Embryonic facial prominence (tissue), 1 donor: ENCODE data around the gene ZNF732.
"Not testable (repeated sequence)": the region's sequence is repeated elsewhere in the genome, so short reads cannot be mapped to it uniquely, and the experiment has no call there.

Source experiments
- DNase-seq: peaks from one replicate; pipeline ENCODE4 v3.0.0-alpha.2; 2016; ENCODE audit errors: extremely low spot score

The ZNF732 gene

DNA sequence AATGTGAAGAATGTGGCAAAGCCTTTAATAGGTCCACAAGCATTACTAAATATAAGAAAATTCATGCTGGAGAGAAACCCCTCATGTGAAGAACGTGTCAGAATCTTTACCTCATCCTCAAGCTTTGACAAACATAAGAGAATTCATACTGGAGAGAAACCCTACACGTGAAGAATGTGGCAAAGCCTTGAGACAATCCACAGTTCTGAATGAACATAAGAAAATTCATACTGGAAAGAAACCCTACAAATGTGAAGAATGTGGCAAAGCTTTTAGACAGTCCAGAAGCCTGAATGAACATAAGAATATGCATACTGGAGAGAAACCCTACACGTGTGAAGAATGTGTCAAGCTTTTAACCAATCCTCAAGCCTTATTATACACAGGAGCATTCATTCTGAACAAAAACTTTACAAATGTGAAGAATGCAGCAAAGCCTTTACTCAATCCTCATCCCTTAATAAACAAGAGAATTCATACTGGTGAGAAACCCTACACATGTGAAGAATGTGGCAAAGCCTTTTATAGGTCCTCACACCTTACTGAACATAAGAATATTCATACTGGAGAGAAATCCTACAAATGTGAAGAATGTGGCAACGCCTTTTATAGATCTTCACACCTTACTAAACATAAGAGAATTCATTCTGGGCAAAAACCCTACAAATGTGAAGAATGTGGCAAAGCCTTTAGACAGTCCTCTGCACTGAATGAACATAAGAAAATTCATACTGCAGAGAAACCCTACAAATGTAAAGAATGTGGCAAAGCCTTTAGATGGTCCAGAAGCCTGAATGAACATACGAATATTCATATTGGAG is 51.1 kb downstream of the ZNF732 start:
- no peak for DNase-seq

DNA sequence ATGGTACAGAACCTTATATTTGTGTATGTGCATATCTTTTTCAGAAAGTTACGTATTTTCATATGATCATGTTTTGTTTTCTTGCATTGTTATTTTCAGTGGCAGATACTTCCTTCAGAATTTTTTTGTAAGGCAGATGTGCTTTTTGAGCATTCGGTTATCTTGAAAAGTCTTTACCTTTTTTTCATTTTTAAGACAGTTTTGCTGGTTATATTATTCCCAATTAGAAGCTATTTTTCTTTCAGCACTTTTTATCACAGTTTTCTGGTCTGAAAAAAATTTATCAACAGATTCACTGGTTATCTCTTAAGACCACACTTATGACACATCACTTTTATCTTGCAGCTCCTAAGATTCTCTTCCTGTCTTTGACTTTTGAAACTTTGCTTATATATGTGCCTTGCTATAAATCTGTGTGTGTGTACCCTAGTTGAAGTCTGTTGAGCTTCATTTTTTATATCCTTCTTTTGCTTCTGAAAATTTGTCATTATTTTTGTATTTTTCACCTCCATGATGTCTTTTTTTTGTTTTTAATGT is 53.1 kb downstream of the ZNF732 start:
- DNase-seq, result no peak

DNA sequence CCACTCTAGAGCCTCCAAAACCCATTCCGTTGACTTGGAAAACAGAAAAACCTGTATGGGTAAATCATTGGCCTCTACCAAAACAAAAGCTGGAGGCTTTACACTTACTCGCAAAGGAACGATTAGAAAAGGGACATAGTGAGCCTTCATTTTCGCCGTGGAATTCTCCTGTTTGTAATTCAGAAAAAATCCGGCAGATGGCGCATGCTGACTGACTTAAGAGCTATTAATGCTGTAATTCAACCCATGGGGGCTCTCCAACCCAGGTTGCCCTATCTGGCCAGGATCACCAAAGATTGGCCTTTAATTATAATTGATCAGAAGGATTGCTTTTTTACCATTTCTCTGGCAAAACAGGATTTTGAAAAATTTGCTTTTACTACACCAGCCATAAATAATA is 60.8 kb downstream of the ZNF732 start:
- DNase-seq, result no peak

DNA sequence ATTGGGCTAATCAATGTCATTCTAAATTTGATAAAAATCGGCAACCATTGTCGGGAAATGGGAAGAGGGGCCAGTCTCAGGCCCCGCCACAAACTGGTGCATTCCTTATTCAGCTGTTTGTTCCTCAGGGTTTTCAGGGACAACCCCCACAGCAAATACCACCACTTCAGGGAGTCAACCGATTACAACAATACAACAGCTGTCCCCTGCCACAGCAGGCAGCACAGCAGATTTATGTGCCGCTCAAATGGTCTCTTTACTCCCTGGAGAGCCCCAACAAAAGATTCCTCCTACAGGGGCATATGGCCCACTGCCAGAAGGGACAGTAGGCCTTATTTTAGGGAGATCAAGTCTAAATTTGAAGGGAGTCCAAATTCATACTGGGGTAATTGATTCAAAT is 61.8 kb downstream of the ZNF732 start:
- DNase-seq, result no peak

DNA sequence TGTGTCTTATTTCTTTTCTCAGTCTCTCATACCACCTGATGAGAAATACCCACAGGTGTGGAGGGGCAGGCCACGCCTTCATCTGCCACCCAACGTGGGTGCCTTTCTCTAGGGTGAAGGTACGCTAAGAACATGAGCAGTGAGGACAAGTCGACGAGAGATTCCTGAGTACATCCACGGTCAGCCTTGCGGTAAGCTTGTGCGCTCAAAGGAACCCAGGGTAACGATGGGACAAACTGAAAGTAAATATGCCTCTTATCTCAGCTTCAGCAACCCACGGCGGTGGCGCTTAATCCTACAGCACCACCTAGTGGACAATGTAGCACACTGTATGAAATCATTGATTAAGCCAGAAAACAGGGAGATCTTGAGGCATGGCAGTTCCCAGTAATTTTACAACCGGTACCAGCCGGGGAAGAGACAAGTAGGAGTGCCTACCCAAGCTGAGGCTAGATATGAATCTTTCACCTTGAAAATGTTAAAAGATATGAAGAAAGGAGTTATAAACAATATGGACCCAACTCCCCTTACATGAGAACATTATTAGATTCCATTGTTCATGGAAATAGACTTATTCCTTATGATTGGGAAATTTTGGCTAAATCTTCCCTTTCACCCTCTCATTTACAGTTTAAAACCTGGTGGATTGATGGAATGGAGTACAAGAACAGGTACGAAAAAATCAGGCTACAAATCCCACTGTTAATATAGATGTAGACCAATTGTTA is 63.0 kb downstream of the ZNF732 start:
- DNase-seq, result no peak

DNA sequence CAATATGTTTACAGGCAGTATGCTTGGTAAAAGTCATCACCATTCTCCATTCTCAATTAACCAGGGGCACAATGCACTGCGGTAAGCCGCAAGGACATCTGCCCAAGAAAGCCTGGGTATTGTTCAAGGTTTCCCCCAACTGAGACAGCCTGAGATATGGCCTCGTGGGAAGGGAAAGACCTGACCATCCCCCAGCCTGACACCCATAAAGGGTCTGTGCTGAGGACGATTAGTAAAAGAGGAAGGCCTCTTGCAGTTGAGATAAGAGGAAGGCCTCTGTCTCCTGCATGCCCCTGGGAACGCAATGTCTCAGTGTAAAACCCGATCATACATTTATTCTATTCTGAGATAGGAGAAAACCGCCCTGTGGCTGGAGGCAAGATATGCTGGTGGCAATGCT is 63.9 kb downstream of the ZNF732 start:
- DNase-seq, result not testable (repeated sequence)

DNA sequence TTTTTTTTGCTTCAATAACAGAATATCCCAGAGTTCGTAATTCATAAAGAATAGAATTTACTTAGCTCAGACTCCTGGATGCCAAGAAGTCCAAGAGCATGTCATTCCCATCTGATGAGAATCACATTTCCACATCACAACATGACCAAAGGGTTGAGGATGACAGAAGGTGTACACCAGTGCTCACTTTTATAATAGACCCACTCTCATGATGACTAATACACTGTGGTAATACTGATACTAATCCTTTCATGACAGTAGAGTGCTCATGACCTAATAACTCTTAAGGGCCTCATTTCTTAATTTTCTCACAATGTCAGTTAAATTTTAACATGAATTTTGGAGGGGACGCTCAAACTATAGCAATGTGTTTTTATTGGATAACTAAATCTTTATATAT is 69.2 kb downstream of the ZNF732 start:
- DNase-seq, result no peak

DNA sequence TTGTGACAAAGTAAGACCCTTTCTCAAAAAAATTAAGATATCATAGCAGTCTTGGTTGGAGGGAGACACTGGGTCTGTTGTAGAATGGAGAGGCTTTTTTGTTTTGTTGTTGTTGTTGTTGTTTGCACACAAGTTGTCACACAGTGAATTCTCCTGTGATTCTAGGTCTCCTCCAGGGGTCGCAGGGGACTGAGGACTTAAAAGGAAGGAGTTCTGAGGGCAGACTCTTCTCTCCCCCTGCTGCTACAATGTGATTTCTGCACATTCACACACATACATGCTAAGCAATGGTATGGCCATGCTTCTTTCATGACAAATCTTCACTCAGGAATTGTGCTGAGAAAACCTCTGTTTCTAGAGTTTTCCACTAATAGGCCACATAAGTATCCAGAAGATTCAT is 71.1 kb downstream of the ZNF732 start:
- no peak for DNase-seq

DNA sequence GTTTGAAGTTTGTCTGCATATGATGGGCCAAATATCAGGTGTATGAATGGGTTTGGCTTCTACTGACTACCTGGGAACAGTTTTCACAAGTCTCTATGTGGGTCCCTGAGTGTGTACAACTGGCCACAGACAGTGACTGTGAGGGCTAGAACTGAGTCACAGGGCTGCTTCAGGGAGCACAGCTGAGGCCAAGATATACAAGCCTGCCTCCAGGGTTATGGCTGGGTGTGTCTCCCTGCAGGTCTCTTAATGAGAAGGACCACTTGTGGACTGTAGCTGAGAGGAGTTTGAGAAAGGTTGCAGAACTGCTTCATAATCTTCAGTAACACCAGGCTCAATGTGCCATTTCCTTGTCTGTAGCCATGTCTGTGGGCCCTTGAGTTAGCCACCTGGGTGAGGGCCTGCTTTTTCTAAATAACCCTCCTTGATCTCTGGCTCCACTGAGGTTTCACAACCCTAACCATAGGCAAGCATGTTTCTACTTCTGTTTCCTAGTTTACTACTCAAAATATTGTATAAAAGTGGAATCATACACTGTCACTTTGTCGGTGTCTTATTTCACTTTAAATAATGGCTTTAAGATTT is 81.3 kb downstream of the ZNF732 start:
- no peak for DNase-seq
